NB4 (cell line): Measurements from ENCODE around the gene POT1.

Source experiments
- DNase-seq: peaks from one replicate; pipeline ENCODE4 v3.0.0; 2010; ENCODE audit warnings: low read depth
- H3K4me3 ChIP-seq: one replicate; pipeline ENCODE4 v1.5.1; 2011; ENCODE audit warnings: mild to moderate bottlenecking, low read depth, low read length, moderate library complexity
- CTCF ChIP-seq: IDR thresholded peaks from one replicate; pipeline ENCODE4 v1.5.1; 2012; ENCODE audit warnings: low read depth, low read length
- MYC ChIP-seq: IDR thresholded peaks from 2 replicates; pipeline ENCODE4 v1.6.1; 2011; ENCODE audit warnings: low read depth, low read length
- POLR2A ChIP-seq: IDR thresholded peaks from 2 replicates; pipeline ENCODE4 v1.6.1; 2011; ENCODE audit warnings: mild to moderate bottlenecking; ENCODE audit not compliant: insufficient read length; ENCODE audit errors: extremely low read depth
- TF ChIP-seq, protein P1 (sequence below): IDR thresholded peaks from 2 replicates; pipeline ENCODE4 v1.6.1; 2011; ENCODE audit warnings: low read depth, low read length

POT1 gene

DNA sequence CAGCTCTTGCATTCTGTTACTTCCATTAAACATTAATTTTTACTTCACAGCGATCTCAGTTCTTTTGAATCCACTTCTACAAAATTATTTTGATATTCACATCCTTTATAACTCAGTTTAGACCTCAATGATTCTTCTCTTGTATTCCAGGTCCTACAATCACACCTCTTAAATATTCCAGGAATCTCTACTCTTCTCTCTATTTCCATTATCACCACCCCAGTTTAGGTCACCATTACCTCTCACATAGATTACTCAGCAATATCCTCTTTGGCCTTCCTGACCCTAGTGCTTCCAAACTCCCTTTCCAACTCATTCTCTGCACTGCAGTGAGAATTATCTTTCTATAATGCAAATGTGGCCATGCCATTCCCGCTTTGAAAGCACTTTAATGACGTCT is 136.9 kb downstream of the POT1 start:
- H3K4me3 ChIP-seq = no peak overlapping the region
- TF ChIP-seq CTCF (no peak), MYC (no peak), POLR2A (no peak)
- TF ChIP-seq, protein P1, sequence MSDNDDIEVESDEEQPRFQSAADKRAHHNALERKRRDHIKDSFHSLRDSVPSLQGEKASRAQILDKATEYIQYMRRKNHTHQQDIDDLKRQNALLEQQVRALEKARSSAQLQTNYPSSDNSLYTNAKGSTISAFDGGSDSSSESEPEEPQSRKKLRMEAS = no peak
- no peak for DNase-seq

GRCh38 chr7:124792002-124792401 is 137.6 kb downstream of the POT1 start:
- no peak overlapping the region for H3K4me3 ChIP-seq
- no peak for DNase-seq
- no peak for TF ChIP-seq CTCF
- no peak for TF ChIP-seq POLR2A
- TF ChIP-seq, protein P1 = no peak
- TF ChIP-seq MYC = no peak

- H3K4me3 ChIP-seq = no peak overlapping the region
- TF ChIP-seq, protein P1 = no peak
- no peak for TF ChIP-seq CTCF
- TF ChIP-seq POLR2A = no peak
- no peak for TF ChIP-seq MYC
- no peak for DNase-seq
Observed at GRCh38 chr7:124791426-124791825, 138.2 kb downstream of the POT1 start.

GRCh38 chr7:124790645-124791044 is 139.0 kb downstream of the POT1 start:
- no peak for DNase-seq
- TF ChIP-seq CTCF (no peak), MYC (no peak), POLR2A (no peak)
- TF ChIP-seq, protein P1 = no peak

GRCh38 chr7:124785994-124786393 is 143.6 kb downstream of the POT1 start:
- no peak for DNase-seq
- H3K4me3 ChIP-seq = no peak overlapping the region
- TF ChIP-seq POLR2A (no peak), CTCF (no peak), MYC (no peak)
- TF ChIP-seq, protein P1 = no peak

More at GRCh38 chr7:124790645-124791044, 139.0 kb downstream of the POT1 start:
- no peak overlapping the region for H3K4me3 ChIP-seq
